Stimulated activated memory B cell treated with anti-CD40 and anti-IgM and Interleukin-4, amounts not matched to agents 10 μg/mL and 1 μg/mL and 100 μg/mL, for 72 hours (primary cell): ENCODE measurements around the gene RAB3IP.

Experiments used
- ATAC-seq: fragments of 150-1000 bp; cut with Tn5 transposase; 2 replicates; pipeline ENCODE4 v1.10.0; 2021
- H3K27ac Mint-ChIP-seq: one replicate; pipeline ENCODE4 v1.8.0; 2022; ENCODE audit warnings: mild to moderate bottlenecking, mixed read lengths
- H3K27me3 Mint-ChIP-seq: one replicate; pipeline ENCODE4 v1.8.0; 2022; ENCODE audit warnings: mixed read lengths
- H3K36me3 Mint-ChIP-seq: one replicate; pipeline ENCODE4 v1.8.0; 2022; ENCODE audit warnings: mixed read lengths
- H3K4me1 Mint-ChIP-seq: one replicate; pipeline ENCODE4 v1.8.0; 2022; ENCODE audit warnings: mixed read lengths
- H3K4me3 Mint-ChIP-seq: one replicate; pipeline ENCODE4 v1.8.0; 2022; ENCODE audit warnings: mild to moderate bottlenecking, moderate library complexity, mixed read lengths
- H3K9me3 Mint-ChIP-seq: one replicate; pipeline ENCODE4 v1.8.0; 2022; ENCODE audit warnings: mixed read lengths

The RAB3IP gene, protein sequence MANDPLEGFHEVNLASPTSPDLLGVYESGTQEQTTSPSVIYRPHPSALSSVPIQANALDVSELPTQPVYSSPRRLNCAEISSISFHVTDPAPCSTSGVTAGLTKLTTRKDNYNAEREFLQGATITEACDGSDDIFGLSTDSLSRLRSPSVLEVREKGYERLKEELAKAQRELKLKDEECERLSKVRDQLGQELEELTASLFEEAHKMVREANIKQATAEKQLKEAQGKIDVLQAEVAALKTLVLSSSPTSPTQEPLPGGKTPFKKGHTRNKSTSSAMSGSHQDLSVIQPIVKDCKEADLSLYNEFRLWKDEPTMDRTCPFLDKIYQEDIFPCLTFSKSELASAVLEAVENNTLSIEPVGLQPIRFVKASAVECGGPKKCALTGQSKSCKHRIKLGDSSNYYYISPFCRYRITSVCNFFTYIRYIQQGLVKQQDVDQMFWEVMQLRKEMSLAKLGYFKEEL

DNA sequence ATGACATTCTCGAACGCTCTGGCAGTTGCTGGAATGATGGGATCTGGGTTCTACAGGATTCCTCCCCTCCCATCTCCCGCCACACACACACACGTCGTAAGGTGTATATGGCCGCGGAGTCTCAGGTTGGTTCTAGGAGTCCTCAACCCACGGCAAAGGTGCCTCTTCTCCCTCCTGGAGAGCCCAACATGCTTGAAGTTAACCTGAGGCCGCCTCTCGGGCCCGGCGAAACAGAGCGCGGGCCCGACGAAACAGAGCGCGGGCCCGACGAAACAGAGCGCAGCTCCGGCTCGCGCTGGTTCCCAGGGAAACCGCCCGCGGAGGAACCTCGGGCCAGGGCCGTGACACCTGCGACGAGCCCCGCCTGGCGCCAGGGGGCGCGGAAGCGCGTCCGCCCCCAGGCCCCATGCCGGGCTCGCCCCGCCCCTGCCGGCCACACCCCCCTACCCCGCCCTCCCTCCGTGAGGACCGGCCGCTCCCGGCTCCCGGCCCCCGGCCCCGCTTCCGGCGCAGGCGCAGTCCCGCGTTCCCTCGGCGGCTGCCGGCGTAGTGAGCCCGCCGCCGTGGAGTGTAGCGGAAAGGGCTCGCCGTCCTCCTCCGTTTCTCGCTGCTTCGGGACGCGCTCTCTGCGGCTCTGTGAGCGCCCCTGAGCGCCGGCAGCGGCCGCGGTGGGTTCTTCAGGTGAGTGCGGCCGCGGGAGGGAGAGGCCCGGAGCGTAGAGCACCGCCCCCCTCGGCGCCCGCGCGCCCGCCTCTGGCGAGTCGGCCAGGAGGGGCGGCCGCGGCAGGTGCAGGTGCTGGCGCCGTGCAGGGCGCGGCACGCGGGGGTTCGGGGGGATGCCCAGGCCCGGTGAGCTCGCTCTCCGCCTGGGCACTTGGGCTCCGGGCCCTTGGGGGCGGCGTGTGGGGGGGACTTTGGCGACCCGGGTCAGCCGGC lies at the start of gene RAB3IP:
RAB3IP (plus strand) TSS at position 510 of the 936 bp plus-strand sequence. CDS start 16,549 bp downstream, outside the sequence.
- peak; percentile 96 for ATAC-seq

DNA sequence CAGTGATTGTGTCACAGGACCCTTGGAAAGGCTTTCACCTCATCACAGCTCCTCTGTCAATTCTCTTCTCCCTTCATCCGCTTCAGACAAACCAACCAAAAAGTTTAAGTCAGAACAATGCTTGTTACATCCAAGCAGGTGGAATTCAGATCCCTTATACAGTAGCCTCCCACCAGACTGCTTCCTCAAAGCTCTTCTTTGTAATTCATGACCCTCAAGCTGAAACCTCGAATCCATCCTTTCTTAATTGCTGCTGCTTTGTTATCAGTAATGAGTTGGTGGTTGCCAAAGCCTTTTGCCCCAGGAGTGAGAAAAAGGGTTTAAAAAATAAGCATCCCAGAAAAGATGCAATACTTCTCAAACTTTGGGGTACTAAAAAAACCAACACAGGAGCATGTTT lies 49.0 kb upstream of the RAB3IP start:
- H3K27ac Mint-ChIP-seq, result no peak overlapping the region
- ATAC-seq, result no peak

More for the DNA sequence above, at the start of gene RAB3IP:
- Mint-ChIP-seq H3K4me3 (peak within 1 kb of the TSS; percentile 85), H3K4me1 (peaks cover 34% of the 10 kb centered on the region), H3K27ac (peak within 1 kb of the TSS; percentile 74), H3K27me3 (peaks cover 10% of the 10 kb centered on the region), H3K9me3 (no peaks in the 10 kb centered on the region), H3K36me3 (no peaks in the 10 kb centered on the region)

DNA sequence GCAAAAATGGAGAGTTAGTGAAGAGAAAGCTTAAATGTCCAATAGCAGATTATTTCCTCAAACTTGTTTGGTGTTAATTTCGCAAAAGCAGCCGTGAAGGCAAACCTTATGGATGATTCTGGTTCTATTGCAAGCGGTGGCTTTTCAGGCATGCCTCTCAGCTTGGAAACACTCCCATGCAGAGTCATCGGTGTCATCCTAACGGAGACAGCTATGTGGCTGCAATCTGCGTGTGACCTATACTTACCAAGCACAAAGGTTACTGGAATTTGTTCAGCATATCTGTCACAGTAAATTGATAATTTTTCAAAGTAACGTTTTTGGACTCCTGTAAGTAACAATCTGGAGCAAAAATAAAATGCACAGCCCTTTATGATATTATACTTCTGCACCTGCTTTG lies 44.5 kb upstream of the RAB3IP start:
- Mint-ChIP-seq H3K4me1 (peaks cover 3% of the 10 kb centered on the region), H3K27ac (no peak overlapping the region), H3K36me3 (no peaks in the 10 kb centered on the region), H3K9me3 (peaks cover 3% of the 10 kb centered on the region), H3K27me3 (peaks cover 17% of the 10 kb centered on the region), H3K4me3 (no peak overlapping the region)
- ATAC-seq, result no peak

More for the DNA sequence above, 49.0 kb upstream of the RAB3IP start:
- Mint-ChIP-seq H3K4me3 (no peak overlapping the region), H3K4me1 (peaks cover 5% of the 10 kb centered on the region), H3K36me3 (no peaks in the 10 kb centered on the region), H3K9me3 (peaks cover 3% of the 10 kb centered on the region), H3K27me3 (peaks cover 20% of the 10 kb centered on the region)

DNA sequence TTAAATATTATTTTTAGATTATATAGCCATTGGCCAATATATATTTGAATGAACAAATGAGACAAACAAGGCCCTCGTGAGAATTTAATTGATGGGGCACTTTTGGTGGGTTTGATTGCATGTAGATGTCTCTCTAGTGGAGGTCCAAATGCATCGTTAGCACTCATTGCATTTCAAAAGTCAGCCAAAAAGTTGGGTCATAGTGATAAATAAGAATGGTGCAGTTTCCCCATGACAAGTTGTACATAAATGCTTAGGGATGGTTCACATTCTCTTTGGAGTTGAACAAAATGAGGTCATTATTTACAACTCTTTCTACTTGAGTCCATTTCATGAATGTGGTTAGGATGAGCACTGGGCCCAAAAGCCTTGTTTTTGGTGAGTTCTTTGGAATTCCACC lies 40.6 kb upstream of the RAB3IP start:
- Mint-ChIP-seq H3K9me3 (no peaks in the 10 kb centered on the region), H3K4me1 (no peaks in the 10 kb centered on the region), H3K36me3 (no peaks in the 10 kb centered on the region), H3K27ac (no peak overlapping the region), H3K27me3 (peaks cover 8% of the 10 kb centered on the region), H3K4me3 (no peak overlapping the region)
- ATAC-seq, result no peak

DNA sequence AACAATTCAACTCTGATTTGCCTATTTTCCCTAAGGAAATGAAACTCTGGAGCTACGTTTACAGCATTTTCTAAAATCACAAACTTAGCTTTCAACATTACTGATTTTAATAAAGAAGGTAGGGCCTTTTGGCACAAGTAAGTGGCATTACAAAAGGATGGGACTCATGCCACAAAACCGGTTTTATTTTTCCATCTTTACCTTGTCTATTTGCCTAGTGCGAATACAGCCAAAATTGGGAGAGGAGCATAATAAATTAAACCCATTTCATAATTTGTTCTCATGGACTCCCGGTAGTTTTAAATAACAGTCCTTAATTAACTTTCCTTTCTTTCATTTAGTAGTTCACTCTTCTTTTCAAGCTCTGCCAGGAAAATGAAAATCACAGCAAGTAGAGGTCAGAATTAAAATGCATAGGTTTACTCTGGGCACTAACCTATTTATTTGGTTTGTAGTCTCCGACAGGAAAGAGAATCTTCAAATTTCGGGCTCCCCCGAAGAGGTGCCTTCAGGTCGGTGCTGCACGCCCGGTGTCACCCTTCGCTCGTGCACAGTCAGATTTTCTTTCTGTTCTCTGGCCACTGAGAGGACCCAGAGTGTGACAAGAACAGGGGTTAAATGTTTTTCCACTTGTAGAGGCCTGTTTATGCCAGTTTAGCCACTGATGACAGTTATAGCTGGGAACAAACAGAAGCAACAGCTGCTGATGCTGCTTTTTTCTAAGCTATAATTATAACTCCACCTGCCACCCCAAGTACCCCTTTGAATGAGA lies 39.7 kb upstream of the RAB3IP start, which contains the start of gene BEST3:
BEST3 (minus strand) TSS at position 535 of the 772 bp plus-strand sequence. CDS start 1,505 bp downstream, outside the sequence.
- Mint-ChIP-seq H3K4me3 (no peak within 1 kb of the TSS), H3K27me3 (peaks cover 8% of the 10 kb centered on the region), H3K9me3 (no peaks in the 10 kb centered on the region), H3K27ac (no peak within 1 kb of the TSS), H3K36me3 (no peaks in the 10 kb centered on the region), H3K4me1 (no peaks in the 10 kb centered on the region)
- ATAC-seq, result no peak

DNA sequence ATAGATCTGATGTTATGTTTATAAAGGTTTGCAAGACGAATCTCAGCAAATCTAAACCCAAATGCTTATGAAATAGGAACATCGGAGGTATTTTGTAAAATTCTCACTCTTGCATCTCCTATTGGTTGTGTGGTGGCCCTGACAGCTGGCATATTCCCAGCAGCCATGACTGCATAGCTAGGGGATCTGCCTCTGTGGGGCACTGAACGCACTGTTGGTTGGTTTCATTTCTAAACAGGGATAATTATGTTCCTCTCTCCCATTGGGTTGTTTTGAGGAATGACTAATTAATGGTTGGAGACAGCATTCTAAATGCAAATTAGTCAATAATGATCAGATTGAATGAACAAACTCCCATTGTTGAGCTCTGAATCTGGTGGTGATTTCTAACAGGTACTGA lies 36.8 kb upstream of the RAB3IP start:
- ATAC-seq, result no peak

DNA sequence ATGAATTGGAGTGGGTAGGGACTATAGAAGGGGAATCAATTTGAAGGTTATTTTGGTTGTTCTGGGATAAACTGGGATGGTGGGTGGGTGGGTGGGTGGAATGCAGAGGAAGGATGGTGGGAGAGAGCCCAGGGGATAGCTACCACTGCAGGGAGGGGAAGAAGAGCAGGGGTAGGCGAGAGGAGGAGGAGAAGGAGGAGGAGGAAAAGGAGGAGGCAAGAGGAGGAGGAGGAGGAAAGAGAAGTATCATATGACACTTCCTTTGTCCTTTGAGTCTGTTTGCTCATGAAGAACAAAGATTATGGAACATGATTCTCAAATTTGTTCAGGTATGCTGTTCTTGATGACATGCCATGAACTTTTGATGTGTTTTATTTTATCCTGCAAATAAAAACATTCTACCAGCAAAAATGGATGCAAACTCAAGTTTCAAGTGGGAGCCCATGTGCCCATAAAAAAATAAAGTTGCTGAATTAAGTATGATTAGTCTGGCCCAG lies 35.5 kb upstream of the RAB3IP start:
- no peaks in the 10 kb centered on the region for H3K9me3 Mint-ChIP-seq
- peaks cover 22% of the 10 kb centered on the region for H3K27me3 Mint-ChIP-seq
- H3K4me1 Mint-ChIP-seq, result no peaks in the 10 kb centered on the region
- no peak overlapping the region for H3K4me3 Mint-ChIP-seq
- H3K27ac Mint-ChIP-seq, result no peak overlapping the region
- no peaks in the 10 kb centered on the region for H3K36me3 Mint-ChIP-seq
- ATAC-seq, result no peak

More for the DNA sequence above, 36.8 kb upstream of the RAB3IP start:
- Mint-ChIP-seq H3K27me3 (peaks cover 14% of the 10 kb centered on the region), H3K27ac (no peak overlapping the region), H3K36me3 (no peaks in the 10 kb centered on the region), H3K4me1 (no peaks in the 10 kb centered on the region), H3K4me3 (no peak overlapping the region), H3K9me3 (no peaks in the 10 kb centered on the region)

DNA sequence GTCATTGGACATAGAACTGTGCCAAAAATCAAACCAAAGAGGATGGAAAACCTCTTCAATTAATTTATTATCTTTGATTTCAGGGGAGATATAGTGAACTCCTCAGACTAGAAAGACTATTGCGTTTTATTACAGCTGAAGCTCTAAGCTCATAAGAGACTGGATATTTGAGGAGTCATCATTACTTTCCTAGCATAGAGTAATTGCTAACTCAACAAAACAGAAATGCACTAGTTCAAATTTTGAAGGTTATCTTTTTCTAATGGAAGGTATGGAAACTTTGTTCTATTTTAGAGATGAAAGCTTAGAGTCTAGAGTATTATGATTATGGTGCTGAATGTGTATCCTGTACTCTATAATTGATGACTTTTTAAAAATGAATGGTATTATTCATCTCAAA lies 34.3 kb upstream of the RAB3IP start:
- H3K4me3 Mint-ChIP-seq, result no peak overlapping the region
- ATAC-seq, result no peak

DNA sequence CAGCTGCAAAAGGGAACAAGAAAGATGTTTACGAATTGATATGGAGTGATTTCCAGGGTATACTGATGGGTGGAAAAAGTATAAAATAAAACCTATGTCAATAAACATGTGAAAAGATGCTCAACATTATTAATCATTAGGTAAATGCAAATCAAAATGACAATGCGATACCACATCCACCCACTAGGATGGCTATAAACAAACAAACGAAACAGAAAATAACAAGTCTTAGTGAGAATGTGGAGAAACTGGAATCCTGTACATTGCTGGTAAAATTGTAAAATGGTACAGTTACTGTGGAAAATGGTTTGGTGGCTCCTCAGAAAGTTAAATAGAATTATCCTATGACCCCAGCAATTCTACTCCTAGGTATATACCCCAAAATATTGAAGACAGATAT lies 30.0 kb upstream of the RAB3IP start:
- ATAC-seq, result no peak
- H3K4me1 Mint-ChIP-seq, result no peaks in the 10 kb centered on the region
- H3K27ac Mint-ChIP-seq, result no peak overlapping the region
- peaks cover 28% of the 10 kb centered on the region for H3K27me3 Mint-ChIP-seq
- H3K9me3 Mint-ChIP-seq, result no peaks in the 10 kb centered on the region
- no peak overlapping the region for H3K4me3 Mint-ChIP-seq
- no peaks in the 10 kb centered on the region for H3K36me3 Mint-ChIP-seq

More for the DNA sequence above, 34.3 kb upstream of the RAB3IP start:
- H3K4me1 Mint-ChIP-seq, result no peaks in the 10 kb centered on the region
- H3K9me3 Mint-ChIP-seq, result no peaks in the 10 kb centered on the region
- no peak overlapping the region for H3K27ac Mint-ChIP-seq
- H3K27me3 Mint-ChIP-seq, result peaks cover 22% of the 10 kb centered on the region
- no peaks in the 10 kb centered on the region for H3K36me3 Mint-ChIP-seq

DNA sequence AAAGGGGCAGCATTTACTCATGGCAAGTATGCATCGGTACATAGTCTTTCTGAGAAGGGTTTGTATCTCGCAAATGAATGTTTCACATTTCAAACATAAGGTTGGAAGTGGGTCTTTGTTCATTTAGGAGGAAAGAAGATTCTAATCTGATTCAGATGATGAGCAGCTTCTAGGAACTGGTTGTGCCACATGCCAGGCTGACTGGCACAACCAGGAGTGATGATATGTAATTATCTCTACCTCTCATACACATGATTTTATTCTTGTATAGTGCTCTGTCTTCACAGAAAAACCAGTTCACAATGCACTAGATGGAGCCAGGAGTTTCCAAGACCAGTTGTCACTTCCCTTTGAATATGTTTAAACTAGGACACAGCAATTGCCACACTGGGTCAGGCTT lies 25.8 kb upstream of the RAB3IP start:
- no peak for ATAC-seq
- H3K36me3 Mint-ChIP-seq, result no peaks in the 10 kb centered on the region
- H3K4me3 Mint-ChIP-seq, result no peak overlapping the region
- H3K27ac Mint-ChIP-seq, result no peak overlapping the region
- H3K27me3 Mint-ChIP-seq, result peaks cover 10% of the 10 kb centered on the region
- no peaks in the 10 kb centered on the region for H3K9me3 Mint-ChIP-seq
- no peaks in the 10 kb centered on the region for H3K4me1 Mint-ChIP-seq

DNA sequence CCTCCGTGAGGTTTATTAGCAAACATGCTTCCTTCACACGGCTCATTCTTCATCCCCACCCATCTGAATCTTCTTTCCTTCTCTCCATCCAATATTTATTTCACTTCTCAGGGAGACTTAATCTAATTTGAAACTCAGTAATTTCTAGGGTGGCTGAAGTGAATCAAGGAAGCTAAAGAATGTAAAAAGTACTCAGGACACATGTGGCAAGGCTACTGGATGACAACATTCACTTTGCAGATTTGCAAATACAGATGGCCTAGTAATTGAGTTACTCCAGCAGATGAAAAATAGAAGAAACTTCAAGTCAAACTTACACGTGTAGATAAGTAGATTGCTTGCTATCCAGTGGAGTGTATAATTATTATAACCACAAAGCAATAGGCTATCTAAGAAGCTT lies 24.1 kb upstream of the RAB3IP start:
- ATAC-seq, result no peak
- H3K4me1 Mint-ChIP-seq, result no peaks in the 10 kb centered on the region

DNA sequence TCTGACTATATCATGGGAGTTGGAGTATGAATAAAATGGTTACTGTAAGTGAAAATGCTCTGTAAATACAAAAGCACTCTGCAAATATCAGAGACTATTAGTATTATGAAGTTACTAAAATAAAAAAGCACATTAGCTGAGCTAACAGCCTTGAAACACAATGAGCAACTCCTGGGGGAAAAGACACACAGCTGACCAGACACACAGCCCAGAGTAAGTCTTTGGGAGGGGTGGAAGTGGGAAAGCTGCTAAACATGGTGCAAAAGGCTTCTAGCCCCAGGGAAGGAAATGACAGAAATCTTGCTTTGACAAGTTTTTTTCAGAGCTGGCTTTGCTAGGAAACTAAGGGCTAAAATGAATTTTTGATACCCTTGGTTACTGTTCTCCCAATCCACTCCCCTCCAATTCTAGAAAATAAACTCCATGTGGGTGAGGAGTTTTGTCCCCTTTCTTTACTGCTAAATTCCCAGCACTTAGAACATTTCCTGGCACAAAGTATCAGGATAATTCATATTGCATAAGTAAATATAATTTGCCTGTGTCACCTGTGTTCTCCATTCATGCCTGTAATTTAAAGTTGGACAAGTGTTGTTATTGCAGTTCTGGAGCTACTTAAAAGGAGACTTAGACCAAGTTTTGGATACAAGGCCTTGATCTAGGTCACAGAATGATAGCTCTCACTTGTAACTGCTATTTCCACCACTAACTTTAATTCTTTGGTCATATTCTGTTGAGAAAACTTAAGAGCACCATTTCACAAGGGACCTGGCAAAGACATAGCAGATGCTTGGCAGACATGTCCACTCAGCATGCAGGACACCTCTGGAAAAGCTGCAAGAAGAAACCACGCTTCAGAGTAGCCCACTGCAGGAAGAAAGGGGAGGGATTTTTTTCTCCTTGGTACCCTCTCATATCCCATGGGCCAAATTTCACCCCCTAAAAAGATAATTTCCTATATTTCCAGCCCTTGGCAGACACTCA lies 19.0 kb upstream of the RAB3IP start:
- Mint-ChIP-seq H3K4me1 (no peaks in the 10 kb centered on the region), H3K9me3 (peaks cover 3% of the 10 kb centered on the region), H3K27ac (no peak overlapping the region), H3K36me3 (no peaks in the 10 kb centered on the region), H3K4me3 (no peak overlapping the region), H3K27me3 (peaks cover 7% of the 10 kb centered on the region)
- no peak for ATAC-seq

More for the DNA sequence above, 24.1 kb upstream of the RAB3IP start:
- Mint-ChIP-seq H3K4me3 (no peak overlapping the region), H3K36me3 (no peaks in the 10 kb centered on the region), H3K9me3 (no peaks in the 10 kb centered on the region), H3K27me3 (peaks cover 10% of the 10 kb centered on the region), H3K27ac (no peak overlapping the region)

DNA sequence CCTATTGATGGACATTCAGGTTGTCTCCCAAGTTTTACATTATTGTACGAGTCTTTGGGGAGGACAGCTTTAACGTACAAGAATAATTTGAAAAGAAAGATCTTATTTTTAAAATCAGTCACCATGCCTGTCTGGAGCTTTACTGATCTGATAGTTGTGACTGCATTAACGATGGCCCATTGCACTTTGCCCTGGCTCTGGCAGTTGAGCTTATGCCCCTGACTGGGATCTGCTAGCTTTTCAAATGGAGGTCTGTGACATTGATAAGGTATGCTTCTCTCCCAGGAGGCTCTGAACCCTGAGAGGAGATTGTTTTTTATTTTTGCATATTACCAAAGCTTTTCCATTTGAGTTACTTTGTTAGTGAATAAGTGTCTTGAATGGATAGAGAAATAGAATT lies 17.9 kb upstream of the RAB3IP start:
- Mint-ChIP-seq H3K27me3 (peaks cover 15% of the 10 kb centered on the region), H3K36me3 (no peaks in the 10 kb centered on the region), H3K4me3 (no peak overlapping the region), H3K4me1 (no peaks in the 10 kb centered on the region), H3K9me3 (peaks cover 3% of the 10 kb centered on the region), H3K27ac (no peak overlapping the region)
- no peak for ATAC-seq

DNA sequence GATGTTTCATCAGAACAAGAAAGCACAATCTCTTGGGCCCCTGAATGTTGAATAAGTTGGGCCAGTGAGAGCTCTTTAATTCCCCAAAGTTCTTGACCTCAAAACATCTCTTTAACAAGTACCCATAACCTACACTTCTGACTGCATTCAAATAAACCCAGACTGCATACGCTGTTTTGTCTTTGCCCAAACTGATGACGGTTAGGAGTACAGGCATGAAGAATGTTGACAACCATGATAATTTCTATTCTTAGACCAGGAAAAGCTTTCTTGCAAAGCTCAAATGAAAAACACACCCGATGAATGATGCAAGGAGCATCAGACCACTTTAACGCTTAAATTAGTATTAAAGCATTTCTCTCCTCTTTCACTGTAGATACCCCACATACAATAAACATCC lies 11.7 kb upstream of the RAB3IP start:
- H3K27ac Mint-ChIP-seq, result no peak overlapping the region
- H3K4me1 Mint-ChIP-seq, result no peaks in the 10 kb centered on the region
- peaks cover 3% of the 10 kb centered on the region for H3K9me3 Mint-ChIP-seq
- H3K4me3 Mint-ChIP-seq, result no peak overlapping the region
- no peak for ATAC-seq
- peaks cover 15% of the 10 kb centered on the region for H3K27me3 Mint-ChIP-seq
- no peaks in the 10 kb centered on the region for H3K36me3 Mint-ChIP-seq
